Calu3 (cell line): Measurements from ENCODE around the gene NR2F2. TPM values are rescaled to one million over a fixed set of nuclear protein-coding genes. Genes with fewer than 3 reads are reported as not detected.
A peak's percentile ranks its signal among the peaks of the same experiment; 100 is the strongest.

ENCODE experiments used
- BruUV-seq: library from RNA; stranded (reverse); fragments of 400-500 nt; replicated peaks from 2 replicates; lab custom pipeline; 2021; lab: Mats Ljungman, UMichigan
- CTCF ChIA-PET: fragments of 300-600 bp; sonication (Branson Sonifier 250); formaldehyde crosslinking; loops from one replicate; lab custom pipeline; 2022; ENCODE audit warnings: antibody characterized with exemption; lab: Charles Lee
- DNase-seq: peaks from one replicate; pipeline ENCODE4 v3.0.0; 2022
- H3K27ac Mint-ChIP-seq: one replicate; pipeline ENCODE4 v1.8.0; 2022; ENCODE audit warnings: mixed read lengths; ENCODE audit not compliant: unreplicated experiment
- H3K27me3 Mint-ChIP-seq: one replicate; pipeline ENCODE4 v1.8.0; 2022; ENCODE audit warnings: mixed read lengths; ENCODE audit not compliant: unreplicated experiment
- H3K36me3 Mint-ChIP-seq: one replicate; pipeline ENCODE4 v1.8.0; 2022; ENCODE audit warnings: mild to moderate bottlenecking, moderate library complexity, mixed read lengths; ENCODE audit not compliant: insufficient read depth, unreplicated experiment
- H3K4me1 Mint-ChIP-seq: one replicate; pipeline ENCODE4 v1.8.0; 2022; ENCODE audit warnings: mild to moderate bottlenecking, low read depth, mixed read lengths; ENCODE audit not compliant: unreplicated experiment
- H3K4me3 Mint-ChIP-seq: one replicate; pipeline ENCODE4 v1.8.0; 2022; ENCODE audit warnings: mild to moderate bottlenecking, low read depth, moderate library complexity, mixed read lengths; ENCODE audit not compliant: unreplicated experiment
- H3K9me3 Mint-ChIP-seq: one replicate; pipeline ENCODE4 v1.8.0; 2022; ENCODE audit warnings: low read depth, mixed read lengths; ENCODE audit not compliant: unreplicated experiment
- intact Hi-C: fragments of 100-400 bp; cut with micrococcal nuclease; formaldehyde crosslinking; loops from one replicate; pipeline ENCODE4 v1.10.0; 2022; ENCODE audit not compliant: unreplicated experiment
- total RNA-seq: library from RNA; stranded (reverse); gene quantifications from 2 replicates; pipeline ENCODE4 v1.2.3, GENCODE V29; 2022
- TF ChIP-seq, protein P1 (sequence below): fragments of 200-600 bp; IDR thresholded peaks from one replicate; pipeline ENCODE4 v1.8.0; 2022; ENCODE audit warnings: antibody characterized with exemption; ENCODE audit not compliant: unreplicated experiment

NR2F2 gene
- total RNA-seq, 1 experiment from 2014 or later, result 158 TPM

- H3K27ac Mint-ChIP-seq, result no peak overlapping the region
- TF ChIP-seq, protein P1, sequence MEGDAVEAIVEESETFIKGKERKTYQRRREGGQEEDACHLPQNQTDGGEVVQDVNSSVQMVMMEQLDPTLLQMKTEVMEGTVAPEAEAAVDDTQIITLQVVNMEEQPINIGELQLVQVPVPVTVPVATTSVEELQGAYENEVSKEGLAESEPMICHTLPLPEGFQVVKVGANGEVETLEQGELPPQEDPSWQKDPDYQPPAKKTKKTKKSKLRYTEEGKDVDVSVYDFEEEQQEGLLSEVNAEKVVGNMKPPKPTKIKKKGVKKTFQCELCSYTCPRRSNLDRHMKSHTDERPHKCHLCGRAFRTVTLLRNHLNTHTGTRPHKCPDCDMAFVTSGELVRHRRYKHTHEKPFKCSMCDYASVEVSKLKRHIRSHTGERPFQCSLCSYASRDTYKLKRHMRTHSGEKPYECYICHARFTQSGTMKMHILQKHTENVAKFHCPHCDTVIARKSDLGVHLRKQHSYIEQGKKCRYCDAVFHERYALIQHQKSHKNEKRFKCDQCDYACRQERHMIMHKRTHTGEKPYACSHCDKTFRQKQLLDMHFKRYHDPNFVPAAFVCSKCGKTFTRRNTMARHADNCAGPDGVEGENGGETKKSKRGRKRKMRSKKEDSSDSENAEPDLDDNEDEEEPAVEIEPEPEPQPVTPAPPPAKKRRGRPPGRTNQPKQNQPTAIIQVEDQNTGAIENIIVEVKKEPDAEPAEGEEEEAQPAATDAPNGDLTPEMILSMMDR, result peak; percentile 97
- intact Hi-C loops, result loop anchor here (1.0 to 5.0 kb wide), 9 partner anchors 30 to 1401 kb away; no protein-coding TSS in a partner anchor
- H3K4me3 Mint-ChIP-seq, result no peak overlapping the region
- CTCF ChIA-PET, result interaction anchor here (0.7 to 2.8 kb wide), 9 partner anchors 9 to 536 kb away, joined by 3 to 19 read pairs (median 4); no protein-coding TSS in a partner anchor
- no peaks in the 10 kb centered on the region for H3K9me3 Mint-ChIP-seq
- DNase-seq, result peak; percentile 96
- peaks cover 12% of the 10 kb centered on the region for H3K36me3 Mint-ChIP-seq
- peaks cover 32% of the 10 kb centered on the region for H3K4me1 Mint-ChIP-seq
- TSS peak; percentile 35 for BruUV-seq
- no peaks in the 10 kb centered on the region for H3K27me3 Mint-ChIP-seq
Observed at GRCh38 chr15:96356494-96357455, 26.3 kb downstream of the NR2F2 start.

- Mint-ChIP-seq H3K4me1 (peaks cover 24% of the 10 kb centered on the region), H3K36me3 (peaks cover 12% of the 10 kb centered on the region), H3K27ac (no peak overlapping the region), H3K9me3 (no peaks in the 10 kb centered on the region), H3K4me3 (no peak overlapping the region), H3K27me3 (no peaks in the 10 kb centered on the region)
- peak; percentile 55 for DNase-seq
- intact Hi-C loops, result loop anchor here (2.0 to 5.0 kb wide), 5 partner anchors 61 to 1399 kb away; no protein-coding TSS in a partner anchor
- CTCF ChIA-PET, result interaction anchor here (0.6 to 2.8 kb wide), 8 partner anchors 31 to 1609 kb away, joined by 3 to 19 read pairs (median 3); no protein-coding TSS in a partner anchor
- TF ChIP-seq, protein P1, result no peak
- TSS peak; percentile 24 for BruUV-seq
Observed at GRCh38 chr15:96358001-96358801, 27.7 kb downstream of the NR2F2 start.

- peak; percentile 44 for DNase-seq
- intact Hi-C loops, result loop anchor here (2.0 to 5.0 kb wide), 5 partner anchors 60 to 1398 kb away; no protein-coding TSS in a partner anchor
- H3K36me3 Mint-ChIP-seq, result peaks cover 12% of the 10 kb centered on the region
- H3K9me3 Mint-ChIP-seq, result no peaks in the 10 kb centered on the region
- H3K27ac Mint-ChIP-seq, result no peak overlapping the region
- BruUV-seq, result no TSS peak
- TF ChIP-seq, protein P1, result no peak
- H3K4me3 Mint-ChIP-seq, result no peak overlapping the region
- H3K27me3 Mint-ChIP-seq, result no peaks in the 10 kb centered on the region
- peaks cover 18% of the 10 kb centered on the region for H3K4me1 Mint-ChIP-seq
- CTCF ChIA-PET, result interaction anchor here (0.6 to 2.8 kb wide), 2 partner anchors 32 to 1610 kb away, joined by 3 to 19 read pairs; no protein-coding TSS in a partner anchor
Observed at GRCh38 chr15:96358821-96359615, 28.5 kb downstream of the NR2F2 start.
